Measurements from ENCODE around the gene PDCD6IP.
"Not testable (repeated sequence)": the region's sequence is repeated elsewhere in the genome, so short reads cannot be mapped to it uniquely, and the experiment has no call there.

Gene PDCD6IP, protein sequence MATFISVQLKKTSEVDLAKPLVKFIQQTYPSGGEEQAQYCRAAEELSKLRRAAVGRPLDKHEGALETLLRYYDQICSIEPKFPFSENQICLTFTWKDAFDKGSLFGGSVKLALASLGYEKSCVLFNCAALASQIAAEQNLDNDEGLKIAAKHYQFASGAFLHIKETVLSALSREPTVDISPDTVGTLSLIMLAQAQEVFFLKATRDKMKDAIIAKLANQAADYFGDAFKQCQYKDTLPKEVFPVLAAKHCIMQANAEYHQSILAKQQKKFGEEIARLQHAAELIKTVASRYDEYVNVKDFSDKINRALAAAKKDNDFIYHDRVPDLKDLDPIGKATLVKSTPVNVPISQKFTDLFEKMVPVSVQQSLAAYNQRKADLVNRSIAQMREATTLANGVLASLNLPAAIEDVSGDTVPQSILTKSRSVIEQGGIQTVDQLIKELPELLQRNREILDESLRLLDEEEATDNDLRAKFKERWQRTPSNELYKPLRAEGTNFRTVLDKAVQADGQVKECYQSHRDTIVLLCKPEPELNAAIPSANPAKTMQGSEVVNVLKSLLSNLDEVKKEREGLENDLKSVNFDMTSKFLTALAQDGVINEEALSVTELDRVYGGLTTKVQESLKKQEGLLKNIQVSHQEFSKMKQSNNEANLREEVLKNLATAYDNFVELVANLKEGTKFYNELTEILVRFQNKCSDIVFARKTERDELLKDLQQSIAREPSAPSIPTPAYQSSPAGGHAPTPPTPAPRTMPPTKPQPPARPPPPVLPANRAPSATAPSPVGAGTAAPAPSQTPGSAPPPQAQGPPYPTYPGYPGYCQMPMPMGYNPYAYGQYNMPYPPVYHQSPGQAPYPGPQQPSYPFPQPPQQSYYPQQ

GRCh38 chr3:33798418-33799201 lies at the start of gene PDCD6IP:
PDCD6IP (plus strand) TSS chr3:33798630; CDS start chr3:33798729, 99 bp downstream.
- DNase-seq (ENCODE audit: low read depth in 2 of 2) = peak; percentile 77 to 80

DNA sequence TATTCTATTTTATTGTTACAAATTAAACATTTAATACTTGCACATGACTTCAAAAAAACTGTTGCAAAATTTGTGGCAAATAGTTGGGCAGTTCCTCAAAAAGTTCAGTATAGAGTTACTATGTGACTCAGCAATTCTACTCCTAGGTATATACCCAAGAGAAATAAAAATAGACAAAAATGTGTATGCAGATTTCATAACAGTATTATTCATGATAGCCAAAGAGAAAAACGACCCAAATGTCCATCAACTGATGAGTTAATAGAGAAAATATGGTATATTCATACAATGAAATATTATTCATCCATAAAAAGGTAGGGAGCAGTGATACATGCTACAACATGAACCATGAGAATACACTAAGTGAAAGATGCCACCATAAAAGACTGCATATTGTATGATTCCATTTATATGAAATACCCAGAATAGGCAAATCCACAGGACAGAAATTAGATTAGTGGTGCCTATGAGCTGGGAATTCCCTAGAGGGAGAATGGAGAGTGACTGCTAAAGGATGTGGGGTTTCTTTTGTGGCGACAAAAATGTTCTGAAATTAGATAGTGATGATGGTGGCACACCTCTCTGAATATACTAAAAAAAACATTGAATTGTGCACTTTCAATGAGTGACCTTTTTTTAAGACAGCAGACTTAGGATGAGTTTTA lies 48.8 kb upstream of the PDCD6IP start:
- no peak for DNase-seq (ENCODE audit: low read depth in 2 of 2)

DNA sequence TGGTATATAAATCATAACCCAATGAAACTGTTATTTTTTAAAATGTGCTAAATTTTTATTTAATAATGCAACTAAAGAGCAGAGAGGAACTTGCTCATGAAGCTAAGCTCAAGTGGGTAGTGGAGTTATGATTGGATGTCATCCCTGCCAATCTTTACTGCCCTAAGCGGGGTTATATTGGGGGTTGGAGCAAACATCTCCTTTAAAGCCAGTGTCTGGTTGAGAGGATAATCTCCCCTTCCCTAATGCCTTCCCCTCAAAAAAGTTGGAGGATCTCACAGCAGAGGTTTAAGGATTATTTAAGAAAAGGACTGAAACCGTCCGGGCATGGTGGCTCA lies 48.2 kb upstream of the PDCD6IP start:
- no peak for DNase-seq (ENCODE audit: low read depth in 2 of 2)

DNA sequence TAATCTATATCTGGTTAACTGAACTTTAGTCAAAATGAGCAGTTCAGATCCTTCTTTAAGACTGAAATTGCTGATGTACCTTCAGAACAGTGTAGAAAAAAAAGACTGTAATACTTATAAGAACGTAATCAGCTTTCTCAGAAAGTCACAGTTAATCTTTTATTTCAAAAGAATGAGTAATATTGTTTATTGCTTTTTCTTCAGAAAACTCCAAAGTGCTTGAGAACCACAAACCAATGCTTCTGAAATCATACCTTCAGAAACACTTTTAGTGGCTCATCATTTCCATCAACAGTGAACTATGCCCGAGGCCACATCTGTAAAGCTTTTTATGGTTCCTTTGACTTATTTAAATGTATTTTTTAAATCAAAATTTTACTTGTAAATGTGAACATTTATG lies 47.1 kb upstream of the PDCD6IP start:
- no peak for DNase-seq (ENCODE audit: low read depth in 2 of 2)

- DNase-seq (ENCODE audit: low read depth in 2 of 2) = not testable (repeated sequence)
Observed at GRCh38 chr3:33754391-33754790, 44.0 kb upstream of the PDCD6IP start.

- DNase-seq (ENCODE audit: low read depth in 2 of 2) = no peak
Observed at GRCh38 chr3:33758281-33758680, 40.1 kb upstream of the PDCD6IP start.

GRCh38 chr3:33758864-33759263 lies 39.6 kb upstream of the PDCD6IP start:
- no peak for DNase-seq (ENCODE audit: low read depth in 2 of 2)

GRCh38 chr3:33768578-33769330 lies 29.7 kb upstream of the PDCD6IP start:
- no peak for DNase-seq (ENCODE audit: low read depth in 2 of 2)

DNA sequence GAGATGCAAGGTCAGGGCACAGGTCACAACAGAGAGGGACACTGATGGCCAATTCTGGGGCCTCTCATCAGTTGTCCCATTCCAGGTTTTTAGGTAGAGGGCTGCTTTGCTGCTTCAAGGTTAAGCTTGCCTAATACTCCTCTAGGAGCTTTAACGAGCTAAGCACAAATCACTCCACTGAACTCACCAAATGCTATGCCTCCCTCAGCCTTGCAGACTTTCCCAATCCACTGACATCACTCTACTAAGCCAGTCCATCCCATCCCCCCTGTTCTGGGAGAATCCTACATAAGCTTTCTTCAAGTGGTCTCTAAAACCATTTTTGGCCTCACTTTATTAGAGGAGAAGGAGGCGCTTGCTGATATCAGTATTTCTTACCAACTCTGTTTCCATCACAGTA lies 24.8 kb upstream of the PDCD6IP start:
- DNase-seq (ENCODE audit: low read depth in 2 of 2) = no peak

DNA sequence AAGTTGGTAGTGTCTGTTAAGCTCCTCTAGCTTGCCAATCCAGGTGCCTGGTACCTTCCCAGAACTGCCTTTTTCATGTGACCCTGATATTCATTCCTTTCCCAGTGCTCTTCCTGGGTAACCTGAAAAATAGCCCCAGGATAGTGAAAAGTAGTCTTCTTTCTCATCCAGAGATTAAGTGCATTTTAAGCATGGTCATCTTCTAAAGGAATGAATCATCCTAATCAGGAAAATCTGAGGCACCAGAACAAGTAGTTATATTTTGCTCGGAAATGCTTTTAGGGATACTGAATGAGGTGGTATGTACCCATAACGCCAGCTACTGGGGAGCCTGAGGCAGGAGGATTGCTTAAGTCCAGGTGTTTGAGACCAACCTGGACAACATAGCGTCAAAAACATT lies 23.1 kb upstream of the PDCD6IP start:
- DNase-seq (ENCODE audit: low read depth in 2 of 2) = no peak

GRCh38 chr3:33777996-33778395 lies 20.4 kb upstream of the PDCD6IP start:
- no peak for DNase-seq (ENCODE audit: low read depth in 2 of 2)

- DNase-seq (ENCODE audit: low read depth in 2 of 2) = no peak
Observed at GRCh38 chr3:33779751-33780150, 18.7 kb upstream of the PDCD6IP start.

DNA sequence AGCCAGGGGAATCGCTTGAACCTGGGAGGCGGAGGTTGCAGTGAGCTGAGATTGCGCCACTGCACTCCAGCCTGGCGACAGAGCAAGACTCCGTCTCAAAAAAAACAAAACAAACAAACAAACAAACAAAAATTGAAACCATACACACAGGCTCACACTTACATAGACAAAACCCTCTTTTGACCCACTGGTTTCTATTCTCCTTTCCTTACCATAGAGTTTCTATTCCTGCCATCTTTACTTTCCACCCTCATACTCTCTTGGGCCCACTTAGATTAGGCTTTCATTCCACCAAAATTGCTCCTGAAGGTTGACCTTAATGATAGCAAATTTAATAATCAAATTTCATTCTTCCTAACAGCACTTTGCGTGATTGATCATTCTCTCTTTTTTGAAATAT lies 17.0 kb upstream of the PDCD6IP start:
- DNase-seq (ENCODE audit: low read depth in 2 of 2) = not testable (repeated sequence)

- no peak for DNase-seq (ENCODE audit: low read depth in 2 of 2)
Observed at GRCh38 chr3:33786565-33787327, 11.7 kb upstream of the PDCD6IP start.

- DNase-seq (ENCODE audit: low read depth in 2 of 2) = peak; percentile 20
Observed at GRCh38 chr3:33787328-33788009, 11.0 kb upstream of the PDCD6IP start.

DNA sequence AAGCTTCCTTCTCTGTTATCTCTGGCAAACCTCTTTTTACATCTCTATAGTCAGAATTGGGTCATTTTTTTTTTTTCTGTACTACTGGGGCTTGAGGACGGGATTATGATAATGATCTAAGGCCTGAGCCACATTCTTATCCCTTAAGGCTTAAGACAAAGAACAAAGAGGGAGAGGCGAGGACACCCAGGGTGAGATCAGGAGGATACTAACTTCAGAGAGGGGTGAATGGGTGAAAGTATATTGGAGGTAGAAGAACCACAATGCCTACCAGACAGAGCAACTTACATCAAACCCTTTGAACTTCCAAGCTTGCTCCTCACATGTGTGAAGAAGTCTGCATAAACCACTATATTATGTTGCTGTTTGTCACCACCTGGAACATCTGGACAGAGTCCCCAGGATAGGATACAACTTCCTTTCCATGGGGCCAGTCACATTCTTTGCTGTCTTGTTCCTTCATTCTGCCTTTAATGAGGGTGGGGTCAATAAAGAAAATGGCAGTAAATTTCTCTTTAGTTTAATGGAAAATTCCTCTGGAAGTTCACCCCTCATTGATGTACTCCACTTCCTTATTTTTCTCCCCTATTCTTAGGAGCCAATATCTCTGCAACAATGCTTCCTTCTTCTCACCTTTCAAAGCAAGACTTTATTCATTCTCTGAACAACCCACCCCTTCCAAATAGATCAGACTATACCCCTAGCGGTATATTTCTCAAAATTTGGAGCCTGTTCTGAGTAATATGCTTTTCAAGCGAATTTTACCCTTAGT lies 9.1 kb upstream of the PDCD6IP start:
- DNase-seq (ENCODE audit: low read depth in 2 of 2) = no peak

DNA sequence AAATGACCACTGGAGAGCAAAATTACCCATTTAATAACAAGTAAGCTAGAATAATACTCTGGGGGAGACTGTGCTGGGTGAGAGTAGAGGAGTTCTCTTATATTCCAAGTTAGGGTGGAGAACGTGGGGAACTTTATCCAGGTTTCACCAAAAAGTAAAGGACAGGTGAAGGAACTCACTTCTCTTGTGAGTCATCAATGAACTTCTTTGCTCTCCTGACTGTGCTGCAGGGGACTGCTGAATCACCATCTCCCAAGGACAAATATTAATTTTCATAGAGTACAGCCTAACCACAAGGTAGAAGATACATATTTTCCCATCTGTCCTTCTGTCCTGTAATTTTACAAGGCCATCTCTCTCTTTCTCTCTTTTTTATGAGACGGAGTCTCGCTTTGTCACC lies 8.3 kb upstream of the PDCD6IP start:
- DNase-seq (ENCODE audit: low read depth in 2 of 2) = no peak

DNA sequence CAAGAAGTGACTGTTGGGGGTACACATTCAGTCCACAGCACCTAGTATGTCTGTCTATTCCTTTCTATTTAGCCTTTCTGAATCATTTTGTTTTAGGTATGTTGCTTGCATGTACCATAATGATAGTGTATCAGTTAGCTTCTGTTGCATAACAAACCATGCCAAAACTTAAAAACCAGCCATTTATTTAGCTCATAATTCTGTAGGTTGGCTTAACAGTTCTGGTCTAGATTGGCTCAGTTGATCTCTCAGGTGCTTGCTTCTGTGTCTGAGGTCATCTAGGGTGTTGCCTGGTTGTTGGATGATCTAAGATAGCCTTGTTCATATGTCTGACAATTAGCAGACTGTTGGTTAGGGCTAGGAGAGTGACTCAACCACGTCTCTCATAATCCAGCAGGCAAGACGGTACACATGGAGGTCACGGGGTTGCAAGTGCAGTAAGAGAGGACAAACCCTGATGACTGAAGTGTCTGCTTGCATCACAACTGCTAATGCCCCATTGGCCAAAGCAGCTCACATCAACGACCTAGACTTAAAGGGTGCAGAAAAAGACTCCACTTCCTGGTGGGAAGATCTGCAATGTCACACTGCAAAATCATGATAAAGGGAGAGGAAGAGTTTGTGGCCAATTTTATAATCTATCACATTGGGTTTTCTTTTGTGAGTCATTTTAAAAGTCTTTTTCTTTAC lies 6.8 kb upstream of the PDCD6IP start:
- DNase-seq (ENCODE audit: low read depth in 2 of 2) = no peak
